Panc1 (cell line): ENCODE measurements around the gene SEPTIN11.

Source experiments
- CTCF ChIP-seq: fragments of 450-650 bp; IDR thresholded peaks from 2 replicates; pipeline ENCODE4 v1.5.1; 2017; ENCODE audit warnings: mild to moderate bottlenecking
- POLR2AphosphoS5 ChIP-seq: IDR thresholded peaks from 2 replicates; pipeline ENCODE4 v1.6.1; 2012; ENCODE audit warnings: mild to moderate bottlenecking, low read depth, low read length, moderate library complexity
- REST ChIP-seq, 2 experiments: IDR thresholded peaks; 2 replicates each; pipeline ENCODE4 v1.6.1; 2011 to 2012; ENCODE audit warnings: low read depth in 2 of 2, control low read depth in 1 of 2, low read length in 1 of 2, mild to moderate bottlenecking in 1 of 2, moderate library complexity in 1 of 2; ENCODE audit not compliant: insufficient read depth in 1 of 2
- SIN3A ChIP-seq: IDR thresholded peaks from 2 replicates; pipeline ENCODE4 v1.6.1; 2012; ENCODE audit warnings: low read depth, mild to moderate bottlenecking, low read length, moderate library complexity, borderline replicate concordance; ENCODE audit not compliant: insufficient read depth

GRCh38 chr4:76931087-76931486 is 18.5 kb upstream of the SEPTIN11 start:
- TF ChIP-seq CTCF: no peak
- TF ChIP-seq REST (IDR thresholded peaks at IDR 0.05; ENCODE audit: insufficient read depth in 1 of 2, low read depth in 2 of 2, low read length in 1 of 2): no peak
- TF ChIP-seq POLR2AphosphoS5: no peak
- no peak for TF ChIP-seq SIN3A
